Activated B cell treated with CpG ODN at 0.5 μM for 24 hours (primary cell): ENCODE results near the gene ZFYVE21. TPM values are rescaled to one million over a fixed set of nuclear protein-coding genes. Genes with fewer than 3 reads are reported as not detected.

ENCODE experiments used
- ATAC-seq: fragments of 200-7000 bp; cut with Tn5 transposase; one replicate; pipeline ENCODE4 v1.10.0; 2021; ENCODE audit warnings: low read depth, mild to moderate bottlenecking, moderate library complexity
- CTCF ChIA-PET: fragments of 350-600 bp; sonication (Branson Sonifier 250); formaldehyde crosslinking; loops from one replicate; lab custom pipeline; 2021; ENCODE audit warnings: antibody characterized with exemption; lab: Charles Lee
- POLR2A ChIA-PET: fragments of 350-600 bp; sonication (Branson Sonifier 250); formaldehyde crosslinking; loops from one replicate; lab custom pipeline; 2021; ENCODE audit warnings: antibody characterized with exemption; lab: Charles Lee
- DNase-seq: peaks from one replicate; pipeline ENCODE4 v3.0.0; 2022
- H3K27ac Mint-ChIP-seq: one replicate; pipeline ENCODE4 v1.8.0; 2020; ENCODE audit warnings: mixed read lengths
- H3K27me3 Mint-ChIP-seq: one replicate; pipeline ENCODE4 v1.8.0; 2021; ENCODE audit warnings: mixed read lengths
- H3K36me3 Mint-ChIP-seq: one replicate; pipeline ENCODE4 v1.8.0; 2021; ENCODE audit warnings: low read depth, mixed read lengths
- H3K4me1 Mint-ChIP-seq: one replicate; pipeline ENCODE4 v1.8.0; 2021; ENCODE audit warnings: mixed read lengths
- H3K4me3 Mint-ChIP-seq: one replicate; pipeline ENCODE4 v1.8.0; 2020; ENCODE audit warnings: mild to moderate bottlenecking, mixed read lengths
- H3K9me3 Mint-ChIP-seq: one replicate; pipeline ENCODE4 v1.8.0; 2020; ENCODE audit warnings: mixed read lengths
- intact Hi-C: fragments of 100-400 bp; cut with micrococcal nuclease; formaldehyde crosslinking; loops from one replicate; pipeline ENCODE4 v1.15.1; 2024
- total RNA-seq: library from RNA; stranded (reverse); gene quantifications from 2 replicates; pipeline ENCODE4 v1.2.3, GENCODE V29; 2022
- TF ChIP-seq, protein P1 (sequence below): fragments of 200-600 bp; IDR thresholded peaks from one replicate; pipeline ENCODE4 v1.8.0; 2022; ENCODE audit warnings: antibody characterized with exemption, mild to moderate bottlenecking

Gene ZFYVE21
- total RNA-seq, 1 donor from 2014 or later = 16.7 TPM

DNA sequence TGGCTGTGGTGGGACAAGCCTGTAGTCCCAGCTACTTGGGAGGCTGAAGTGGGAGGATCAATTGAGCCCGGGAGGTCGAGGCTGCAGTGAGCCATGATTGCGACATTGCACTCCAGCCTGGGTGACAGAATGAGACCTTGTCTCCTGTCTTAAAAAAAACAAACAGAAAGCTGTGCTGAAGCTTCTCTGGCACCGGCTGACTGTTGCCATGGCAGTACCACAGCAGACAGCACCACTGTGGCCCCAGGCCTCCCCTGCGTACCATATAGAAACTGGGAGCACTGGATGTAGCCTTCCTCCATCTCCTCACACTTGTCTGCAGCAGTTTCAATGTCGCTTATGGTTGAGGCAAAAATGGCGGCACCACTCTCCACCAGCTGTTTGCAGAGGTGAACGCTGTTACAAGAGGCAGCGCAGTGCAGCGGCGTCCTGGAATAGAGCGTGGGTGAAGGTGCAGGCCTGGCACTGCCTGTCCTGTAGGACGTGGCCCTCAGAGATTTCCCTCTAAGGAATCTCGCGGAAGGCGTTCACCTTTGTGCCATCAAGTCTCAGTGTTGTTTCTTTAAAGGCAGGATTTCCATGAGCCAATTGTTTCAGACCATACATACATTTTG lies 21.9 kb downstream of the ZFYVE21 start:
- POLR2A ChIA-PET = no interaction called here
- H3K27me3 Mint-ChIP-seq = no peaks in the 10 kb centered on the region

DNA sequence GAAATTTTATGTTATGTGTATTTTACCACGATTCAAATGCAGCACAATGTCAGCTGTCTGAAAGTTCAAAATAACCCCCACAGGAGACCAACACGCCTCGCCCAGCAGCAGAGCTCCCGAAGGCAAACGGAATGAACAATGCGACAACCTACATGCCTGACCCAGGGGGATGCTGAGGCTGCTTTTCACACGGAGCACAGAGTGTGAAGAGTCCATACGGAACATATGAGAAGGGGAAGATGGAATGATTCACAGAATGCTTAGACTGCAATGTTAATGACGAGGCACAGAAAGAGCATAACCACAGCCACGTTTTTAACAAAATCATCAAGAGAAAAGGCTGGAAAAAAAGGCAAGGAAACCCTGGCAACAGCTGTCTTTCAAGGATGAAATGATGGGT lies 22.6 kb downstream of the ZFYVE21 start:
- H3K27ac Mint-ChIP-seq = no peak overlapping the region
- intact Hi-C loops = no loop called here
- no peaks in the 10 kb centered on the region for H3K4me1 Mint-ChIP-seq
- CTCF ChIA-PET = no interaction called here
- peaks cover 57% of the 10 kb centered on the region for H3K36me3 Mint-ChIP-seq
- ATAC-seq = no peak
- H3K9me3 Mint-ChIP-seq = no peaks in the 10 kb centered on the region
- TF ChIP-seq, protein P1, sequence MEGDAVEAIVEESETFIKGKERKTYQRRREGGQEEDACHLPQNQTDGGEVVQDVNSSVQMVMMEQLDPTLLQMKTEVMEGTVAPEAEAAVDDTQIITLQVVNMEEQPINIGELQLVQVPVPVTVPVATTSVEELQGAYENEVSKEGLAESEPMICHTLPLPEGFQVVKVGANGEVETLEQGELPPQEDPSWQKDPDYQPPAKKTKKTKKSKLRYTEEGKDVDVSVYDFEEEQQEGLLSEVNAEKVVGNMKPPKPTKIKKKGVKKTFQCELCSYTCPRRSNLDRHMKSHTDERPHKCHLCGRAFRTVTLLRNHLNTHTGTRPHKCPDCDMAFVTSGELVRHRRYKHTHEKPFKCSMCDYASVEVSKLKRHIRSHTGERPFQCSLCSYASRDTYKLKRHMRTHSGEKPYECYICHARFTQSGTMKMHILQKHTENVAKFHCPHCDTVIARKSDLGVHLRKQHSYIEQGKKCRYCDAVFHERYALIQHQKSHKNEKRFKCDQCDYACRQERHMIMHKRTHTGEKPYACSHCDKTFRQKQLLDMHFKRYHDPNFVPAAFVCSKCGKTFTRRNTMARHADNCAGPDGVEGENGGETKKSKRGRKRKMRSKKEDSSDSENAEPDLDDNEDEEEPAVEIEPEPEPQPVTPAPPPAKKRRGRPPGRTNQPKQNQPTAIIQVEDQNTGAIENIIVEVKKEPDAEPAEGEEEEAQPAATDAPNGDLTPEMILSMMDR = no peak
- no peaks in the 10 kb centered on the region for H3K27me3 Mint-ChIP-seq
- POLR2A ChIA-PET = no interaction called here
- H3K4me3 Mint-ChIP-seq = no peak overlapping the region
- no peak for DNase-seq

More for the DNA sequence above, 21.9 kb downstream of the ZFYVE21 start:
- Mint-ChIP-seq H3K4me1 (no peaks in the 10 kb centered on the region), H3K36me3 (peaks cover 59% of the 10 kb centered on the region), H3K4me3 (no peak overlapping the region), H3K27ac (no peak overlapping the region), H3K9me3 (no peaks in the 10 kb centered on the region)
- CTCF ChIA-PET = no interaction called here
- TF ChIP-seq, protein P1 = no peak
- no peak for DNase-seq
- intact Hi-C loops = no loop called here
- ATAC-seq = no peak

DNA sequence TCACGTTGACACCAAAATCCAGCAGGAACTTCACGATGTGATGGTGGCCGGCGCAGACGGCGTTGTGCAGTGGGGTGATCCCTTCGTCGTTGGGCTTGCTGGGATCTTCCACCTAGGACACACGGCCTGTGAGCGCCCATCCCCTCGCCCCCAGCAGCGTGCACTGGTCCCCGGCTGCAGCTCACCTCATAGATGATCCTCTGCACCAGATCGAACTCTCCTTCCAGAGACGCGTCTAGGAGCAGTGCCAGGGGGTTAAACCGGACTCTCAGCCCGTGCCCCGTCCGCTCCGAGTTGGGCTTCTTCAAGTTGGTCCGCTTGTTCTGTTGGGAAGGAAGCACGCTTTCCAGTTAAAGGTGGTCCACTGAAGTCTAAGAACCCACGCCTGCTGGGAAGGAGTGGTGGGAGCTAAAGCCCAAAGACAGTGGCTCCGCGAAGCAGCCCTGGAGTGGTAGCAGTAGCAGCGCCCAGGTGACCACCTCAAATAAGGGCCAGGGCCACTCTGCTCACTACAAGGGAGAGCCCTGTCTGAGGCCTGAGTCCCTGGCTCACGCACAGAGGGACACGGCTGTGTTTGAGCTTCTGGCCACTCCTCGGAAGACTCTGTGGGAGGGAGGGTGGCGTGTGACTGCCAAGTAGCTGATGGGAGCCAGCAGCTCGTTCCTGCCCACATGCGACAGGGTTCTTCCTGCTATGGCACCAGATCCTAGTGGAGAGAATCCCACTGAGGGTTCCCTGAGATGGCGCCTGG lies 23.3 kb downstream of the ZFYVE21 start:
- no peaks in the 10 kb centered on the region for H3K4me1 Mint-ChIP-seq
- H3K9me3 Mint-ChIP-seq = no peaks in the 10 kb centered on the region
- peaks cover 51% of the 10 kb centered on the region for H3K36me3 Mint-ChIP-seq
- POLR2A ChIA-PET = no interaction called here
- H3K27ac Mint-ChIP-seq = no peak overlapping the region
- CTCF ChIA-PET = no interaction called here
- DNase-seq (no peak), ATAC-seq (no peak)
- TF ChIP-seq, protein P1 = no peak
- no peaks in the 10 kb centered on the region for H3K27me3 Mint-ChIP-seq
- intact Hi-C loops = no loop called here
- H3K4me3 Mint-ChIP-seq = no peak overlapping the region

DNA sequence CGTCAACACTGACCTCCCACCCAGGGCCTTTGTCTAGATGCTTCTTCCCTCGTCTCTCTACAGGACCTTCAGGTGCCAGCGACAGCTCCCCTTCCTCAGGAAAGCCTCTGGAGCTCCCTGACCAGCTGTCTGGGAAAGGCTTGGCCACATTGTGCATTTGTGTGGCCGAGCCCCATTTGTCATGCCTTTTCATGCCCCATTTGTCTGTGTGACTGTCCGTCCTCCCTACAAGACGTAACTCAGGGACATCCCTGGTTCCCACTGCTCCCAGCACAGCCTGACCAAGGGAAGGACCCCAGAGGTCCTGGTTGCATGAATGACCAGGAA lies 23.8 kb downstream of the ZFYVE21 start:
- peaks cover 50% of the 10 kb centered on the region for H3K36me3 Mint-ChIP-seq
- CTCF ChIA-PET = no interaction called here
- intact Hi-C loops = no loop called here
- no peak overlapping the region for H3K27ac Mint-ChIP-seq
- no peaks in the 10 kb centered on the region for H3K27me3 Mint-ChIP-seq
- POLR2A ChIA-PET = no interaction called here
- no peaks in the 10 kb centered on the region for H3K9me3 Mint-ChIP-seq
- ATAC-seq (no peak), DNase-seq (no peak)
- no peaks in the 10 kb centered on the region for H3K4me1 Mint-ChIP-seq
- TF ChIP-seq, protein P1 = no peak
- H3K4me3 Mint-ChIP-seq = no peak overlapping the region

DNA sequence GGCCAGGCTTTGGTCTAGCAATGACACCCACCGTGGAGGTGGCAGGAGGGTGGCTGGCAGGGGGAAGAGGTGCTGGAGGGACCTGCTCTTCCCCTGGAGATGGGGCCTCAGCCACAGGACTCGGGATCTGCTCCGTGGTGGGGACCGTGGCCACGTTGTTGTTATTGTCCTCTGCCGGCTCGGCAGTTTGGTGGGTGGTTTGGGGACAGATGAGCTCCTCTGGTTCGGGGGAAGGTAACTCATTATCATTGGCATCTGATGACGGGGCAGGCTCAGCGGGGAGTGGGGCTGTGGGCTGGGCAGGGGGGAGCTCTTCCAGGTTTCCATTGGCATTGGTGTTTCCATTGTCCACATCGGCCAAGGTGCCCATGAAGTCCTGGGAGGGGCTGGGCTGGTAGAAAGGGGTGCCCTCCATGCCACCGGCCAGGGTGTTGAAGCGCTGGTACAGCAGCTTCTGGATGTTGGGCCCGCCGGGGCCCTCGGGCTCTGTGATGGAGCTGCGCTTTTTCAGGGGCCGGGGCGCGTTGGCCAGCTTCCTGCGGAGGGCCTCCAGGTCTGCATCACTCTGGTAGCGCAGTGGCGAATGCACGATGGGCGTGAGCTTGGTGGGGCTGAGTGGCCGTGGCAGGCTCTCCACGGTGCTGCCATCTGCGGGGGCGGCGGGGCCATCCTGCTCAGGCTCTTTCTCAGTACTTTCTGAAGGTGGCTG lies 24.3 kb downstream of the ZFYVE21 start:
- H3K27ac Mint-ChIP-seq = no peak overlapping the region
- ATAC-seq (no peak), DNase-seq (no peak)
- intact Hi-C loops = no loop called here
- no peak overlapping the region for H3K4me3 Mint-ChIP-seq
- TF ChIP-seq, protein P1 = no peak
- peaks cover 45% of the 10 kb centered on the region for H3K36me3 Mint-ChIP-seq
- H3K4me1 Mint-ChIP-seq = no peaks in the 10 kb centered on the region
- ChIA-PET POLR2A (no interaction called here), CTCF (interaction anchor here (0.7 kb wide), 1 partner anchor 20 kb away, joined by 3 read pairs; no protein-coding TSS in a partner anchor)
- H3K27me3 Mint-ChIP-seq = no peaks in the 10 kb centered on the region
- H3K9me3 Mint-ChIP-seq = no peaks in the 10 kb centered on the region
